Heart left ventricle (tissue), 16 donors: ENCODE measurements around the gene MYH7. TPM values are rescaled to one million over a fixed set of nuclear protein-coding genes. Genes with fewer than 3 reads are reported as not detected.

Experiments used
- ATAC-seq, 4 donors: fragments of 200-7000 bp; cut with Tn5 transposase; one replicate each; pipeline ENCODE4 v1.9.1; 2020 to 2022; ENCODE audit warnings: moderate library complexity in 4 of 4, mild to moderate bottlenecking in 3 of 4, moderate number of reproducible peaks in 1 of 4
- DNase-seq, 5 donors: peaks; one replicate each; pipeline ENCODE4 v3.0.0-alpha.2; 2020
- H3K27ac ChIP-seq, 12 donors: fragments of 200-600 bp; sonication (generic) in 4 of 12; one replicate each; pipeline versions ENCODE4 v1.5.0 to v1.8.0; 2016 to 2022; ENCODE audit warnings: mild to moderate bottlenecking in 2 of 12
- H3K27me3 ChIP-seq, 9 donors: fragments of 200-600 bp; sonication (generic) in 2 of 9; one replicate each; pipeline versions ENCODE4 v1.5.1 to v1.8.0; 2016 to 2022; ENCODE audit warnings: mild to moderate bottlenecking in 3 of 9
- H3K36me3 ChIP-seq, 9 donors: fragments of 200-600 bp; sonication (generic) in 2 of 9; one replicate each; pipeline versions ENCODE4 v1.5.0 to v1.8.0; 2018 to 2022; ENCODE audit warnings: mild to moderate bottlenecking in 2 of 9
- H3K4me1 ChIP-seq, 12 donors: fragments of 200-600 bp; sonication (generic) in 4 of 12; one replicate each; pipeline versions ENCODE4 v1.5.0 to v1.8.0; 2016 to 2022; ENCODE audit warnings: mild to moderate bottlenecking in 3 of 12
- H3K4me3 ChIP-seq, 12 donors: fragments of 200-600 bp; sonication (generic) in 4 of 12; one replicate each; pipeline versions ENCODE4 v1.5.0 to v1.8.0; 2017 to 2022; ENCODE audit warnings: mild to moderate bottlenecking in 9 of 12, moderate library complexity in 4 of 12
- H3K9me3 ChIP-seq, 12 donors: fragments of 200-600 bp; sonication (generic) in 4 of 12; one replicate each; pipeline versions ENCODE4 v1.5.0 to v1.8.0; 2016 to 2022; ENCODE audit warnings: mild to moderate bottlenecking in 1 of 12
- POLR2A ChIP-seq, 2 donors: fragments of 450-650 bp; IDR thresholded peaks; one replicate each; pipeline ENCODE4 v1.6.1; 2017; ENCODE audit warnings: antibody characterized with exemption in 2 of 2, mild to moderate bottlenecking in 2 of 2, moderate library complexity in 2 of 2
- WGBS, 4 donors: extraction: QIAGEN DNeasy Blood & Tissue Kit in 2 of 4; methylation state at CpG; one replicate each; pipeline versions ENCODE4 v1.1.5 to v1.1.7; 2013 to 2018; 5-methylcytosine and 5-hydroxymethylcytosine counted together
- intact Hi-C, 10 donors: fragments of 100-400 bp; cut with DNase I; formaldehyde crosslinking; loops; one replicate each; pipeline versions ENCODE4 v1.11.1 to v1.14.2; 2022
- polyA plus RNA-seq, 2 donors: library from polyadenylated mRNA; stranded (reverse); fragments of 200-250 nt; gene quantifications; one replicate each; pipeline ENCODE4 v1.2.3, GENCODE V29; 2013
- total RNA-seq, 9 donors: library from RNA; depleted of rRNA in 2 of 9; stranded (reverse); fragments of >200 nt in 2 of 9; fragmentation: NEBNext Ultra II Directional in 3 of 9; extraction: Animal tissue kit (Norgen Biotek cat#: 25700) in 3 of 9; gene quantifications; one replicate each; pipeline versions ENCODE4 v1.1.0 to v1.2.4, GENCODE V29; 2016 to 2023
- TF ChIP-seq, protein P1 (sequence below), 12 donors: fragments of 200-600 bp; sonication (generic) in 4 of 12; IDR thresholded peaks; one replicate each; pipeline versions ENCODE4 v1.5.0 to v1.8.0; 2018 to 2022; ENCODE audit warnings: antibody characterized with exemption in 12 of 12, mild to moderate bottlenecking in 5 of 12
- donor health status: ischemic (EF 13 %, LVEDD 7.1; RV severe dilation, severe dysfunction).
- donor health status: healthy with polysubstance abuse.
- donor health status: DM: no; HTN: yes; CAD: no.
- donor health status: DM: no; HTN: no; CAD: no.
- donor health status: ischemic (EF 25% LVEDD 6.9; RV normal size, moderate dysfunction).
- donor health status: ischemic (EF 25% LVEDD 5.7; RV mildly dilated, moderate dysfunction).
- donor health status: healthy.
- donor health status: DM: yes; HTN: yes; CAD: no.
- donor health status: ischemic (EF 35%, LVEDD 5.7; RV mildly dilated, moderate dysfunction).
- donor health status: nonischemic (EF 11% LVEDD 7.7; RV severe dilation, severe dysfunction).
- donor health status: DM: yes; HTN: yes; CAD: no.
- donor health status: PGD.
- donor health status: ischemic (EF 29% LVEDD 5.4; RV normal size, mild dysfunction).
- donor health status: nonischemic (EF 23%, LVEDD 6.1; RV moderate dilation, normal function).

MYH7 gene
- total and polyA plus RNA-seq, 11 donors, result 727 to 23,825 (median 14,589) TPM

DNA sequence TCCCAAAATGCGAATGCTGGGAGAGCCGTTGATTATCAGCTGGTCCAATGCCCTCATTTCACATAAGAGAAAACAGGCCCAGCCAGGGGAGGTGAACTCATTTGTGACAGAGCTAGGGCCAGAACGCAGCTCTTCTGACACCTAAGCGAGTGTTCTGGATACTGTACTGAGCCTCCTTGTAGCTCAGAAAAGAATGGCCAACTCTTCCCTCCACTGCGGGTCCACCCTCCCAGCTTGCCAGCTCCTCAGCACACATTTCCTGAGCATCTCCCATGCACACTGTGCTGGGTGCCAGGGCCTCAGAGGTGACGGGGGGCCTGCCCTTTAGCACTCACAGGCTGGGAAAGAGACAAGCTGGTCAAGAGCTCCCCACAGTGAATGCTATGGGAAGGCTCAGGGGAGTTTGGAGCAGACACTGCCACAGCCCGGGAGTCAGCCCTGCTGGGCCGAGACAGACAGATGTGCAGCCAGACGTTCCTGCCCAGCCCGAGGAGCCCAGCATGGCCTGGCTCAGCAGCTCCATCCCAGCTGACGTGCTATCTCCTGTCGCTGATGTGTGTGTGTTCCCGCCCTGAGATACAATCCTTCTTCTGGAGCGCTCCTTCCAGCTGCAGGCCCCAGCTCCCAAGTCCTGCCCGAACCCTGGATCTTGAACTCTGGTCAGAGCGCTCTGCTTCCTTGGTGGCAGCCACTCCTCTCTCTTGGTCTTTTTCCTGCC lies 55.1 kb downstream of the MYH7 start:
- intact Hi-C loops, result loop anchor here in 9 of 10 donors (1.0 to 10.0 kb wide), 8 partner anchors 52 to 116 kb away; no protein-coding TSS in a partner anchor

DNA sequence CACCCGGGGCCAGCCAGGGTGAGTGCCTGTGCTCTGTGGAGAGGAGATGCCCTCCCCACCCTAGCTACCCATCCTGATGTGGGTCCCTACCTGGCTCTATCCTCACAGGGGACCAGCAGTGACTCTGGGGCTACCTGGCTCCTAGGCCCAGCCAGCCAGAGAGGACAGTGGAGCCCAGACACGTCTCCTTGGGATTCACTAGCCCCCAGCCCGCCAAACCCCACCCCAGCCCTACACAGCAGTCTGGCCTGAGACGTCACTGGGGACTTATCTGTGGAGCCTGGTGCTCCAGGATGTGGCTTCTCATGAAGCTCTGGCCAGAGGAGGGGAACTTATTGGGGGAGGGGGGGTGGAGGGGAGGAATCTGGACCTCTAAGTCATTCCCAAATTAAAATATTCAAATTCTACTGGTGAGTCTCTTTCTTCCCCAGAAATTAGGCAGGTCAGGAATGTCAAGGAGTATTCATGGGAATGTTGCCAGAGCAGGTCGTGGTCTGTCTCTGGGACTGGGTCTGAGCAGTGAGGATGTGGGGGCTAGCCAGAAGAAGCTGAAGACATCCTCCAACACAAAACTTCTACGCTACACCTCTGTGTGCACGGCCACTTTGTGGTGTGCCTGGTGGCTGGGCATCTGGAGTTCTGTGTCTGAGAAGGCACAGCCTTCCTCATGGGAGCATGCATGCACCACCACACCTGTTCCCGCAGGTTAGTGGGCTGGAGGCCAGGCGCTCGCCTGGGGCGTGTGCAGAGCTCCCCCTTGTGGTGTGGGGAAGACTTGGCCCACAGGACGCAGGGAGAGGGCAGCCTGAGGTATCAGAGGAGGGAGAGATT lies 55.9 kb downstream of the MYH7 start:
- peaks cover 0 to 14% (median 0%) of the 10 kb centered on the region in 12 donors for H3K4me1 ChIP-seq
- no peaks in the 10 kb centered on the region for H3K9me3 ChIP-seq
- 32 to 39% (median 35%) methylated on average over 11 to 12 of the region's 12 CpGs for WGBS, 4 donors
- peaks cover 0 to 44% (median 32%) of the 10 kb centered on the region in 9 donors for H3K36me3 ChIP-seq
- TF ChIP-seq, protein P1, sequence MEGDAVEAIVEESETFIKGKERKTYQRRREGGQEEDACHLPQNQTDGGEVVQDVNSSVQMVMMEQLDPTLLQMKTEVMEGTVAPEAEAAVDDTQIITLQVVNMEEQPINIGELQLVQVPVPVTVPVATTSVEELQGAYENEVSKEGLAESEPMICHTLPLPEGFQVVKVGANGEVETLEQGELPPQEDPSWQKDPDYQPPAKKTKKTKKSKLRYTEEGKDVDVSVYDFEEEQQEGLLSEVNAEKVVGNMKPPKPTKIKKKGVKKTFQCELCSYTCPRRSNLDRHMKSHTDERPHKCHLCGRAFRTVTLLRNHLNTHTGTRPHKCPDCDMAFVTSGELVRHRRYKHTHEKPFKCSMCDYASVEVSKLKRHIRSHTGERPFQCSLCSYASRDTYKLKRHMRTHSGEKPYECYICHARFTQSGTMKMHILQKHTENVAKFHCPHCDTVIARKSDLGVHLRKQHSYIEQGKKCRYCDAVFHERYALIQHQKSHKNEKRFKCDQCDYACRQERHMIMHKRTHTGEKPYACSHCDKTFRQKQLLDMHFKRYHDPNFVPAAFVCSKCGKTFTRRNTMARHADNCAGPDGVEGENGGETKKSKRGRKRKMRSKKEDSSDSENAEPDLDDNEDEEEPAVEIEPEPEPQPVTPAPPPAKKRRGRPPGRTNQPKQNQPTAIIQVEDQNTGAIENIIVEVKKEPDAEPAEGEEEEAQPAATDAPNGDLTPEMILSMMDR (IDR thresholded peaks at IDR 0.05), result peak; percentile 77 to 90 (median 82)
- peak in 1 of 2 donors; percentile 38 for TF ChIP-seq POLR2A (IDR thresholded peaks at IDR 0.05)
- peak; percentile 13 to 39 (median 24) for ATAC-seq
- no peaks in the 10 kb centered on the region for H3K27me3 ChIP-seq
- intact Hi-C loops, result loop anchor here (1.0 to 10.0 kb wide), 10 partner anchors 51 to 255 kb away; no protein-coding TSS in a partner anchor
- H3K27ac ChIP-seq, result peak overlapping the region in 1 of 12 donors; percentile 18
- no peak overlapping the region for H3K4me3 ChIP-seq
- DNase-seq, result peak; percentile 44 to 81 (median 70)

More for the DNA sequence above, 55.1 kb downstream of the MYH7 start:
- Histone ChIP-seq H3K36me3 (peaks cover 0 to 52% (median 39%) of the 10 kb centered on the region in 9 donors), H3K27me3 (no peaks in the 10 kb centered on the region), H3K4me3 (no peak overlapping the region), H3K4me1 (peaks cover 0 to 14% (median 0%) of the 10 kb centered on the region in 12 donors), H3K9me3 (no peaks in the 10 kb centered on the region), H3K27ac (peak overlapping the region in 2 of 12 donors; percentile 14 to 18)
- DNase-seq (peak in 1 of 5 donors; percentile 17), ATAC-seq (peak; percentile 1 to 7 (median 2))
- 35 to 56% (median 48%) methylated on average over 14 to 16 of the region's 16 CpGs for WGBS, 4 donors
- no peak for TF ChIP-seq POLR2A (IDR thresholded peaks at IDR 0.05)

DNA sequence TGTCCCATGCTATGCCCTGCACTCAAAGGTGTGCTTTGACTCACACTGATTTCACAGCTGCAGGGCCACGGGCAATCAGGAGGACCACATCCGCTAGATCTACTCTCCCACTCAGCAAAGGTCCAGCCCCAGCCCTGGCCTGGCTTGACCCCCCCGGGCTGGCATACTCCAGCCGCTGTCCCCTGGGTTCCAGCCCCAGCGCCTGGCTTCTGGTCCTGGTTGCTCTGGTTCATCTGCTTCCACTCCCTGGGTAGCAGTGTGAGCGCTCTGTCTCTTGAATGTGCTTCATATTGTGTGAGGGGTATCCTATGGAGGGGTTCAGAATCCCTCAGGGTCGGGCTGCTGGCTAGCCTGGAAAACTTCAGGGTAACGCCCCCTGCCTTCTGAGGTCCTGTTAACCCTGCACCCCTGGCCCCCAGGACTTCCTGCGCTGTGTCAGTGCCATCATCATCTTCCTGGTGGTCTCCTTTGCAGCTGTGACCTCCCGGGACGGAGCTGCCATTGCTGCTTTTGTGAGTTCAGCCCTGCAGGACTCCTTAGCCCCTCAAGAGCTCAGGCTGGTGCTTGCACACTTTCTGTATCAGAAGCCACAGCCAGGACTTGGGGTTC lies 56.7 kb downstream of the MYH7 start:
- Histone ChIP-seq H3K27me3 (no peaks in the 10 kb centered on the region), H3K4me1 (peaks cover 0 to 14% (median 0%) of the 10 kb centered on the region in 12 donors), H3K9me3 (no peaks in the 10 kb centered on the region), H3K4me3 (no peak overlapping the region), H3K27ac (no peak overlapping the region), H3K36me3 (peaks cover 0 to 35% (median 27%) of the 10 kb centered on the region in 9 donors)
- intact Hi-C loops, result loop anchor here in 9 of 10 donors (2.0 to 10.0 kb wide), 6 partner anchors 50 to 254 kb away; no protein-coding TSS in a partner anchor
- TF ChIP-seq POLR2A (IDR thresholded peaks at IDR 0.05), result peak in 1 of 2 donors; percentile 24
- TF ChIP-seq, protein P1 (IDR thresholded peaks at IDR 0.05), result no peak
- WGBS, 4 donors, result 55 to 69% (median 62%) methylated on average over 9 to 11 of the region's 11 CpGs
- no peak for DNase-seq
- peak in 3 of 4 donors; percentile 3 to 25 (median 10) for ATAC-seq
